Activated naive CD8-positive, alpha-beta T cell treated with anti-CD3 and anti-CD28 coated beads, Interleukin-2, amount 10 ng/mL, durations not matched to agents 7 days and 5 days (primary cell): ENCODE measurements around the gene MLYCD. TPM values are rescaled to one million over a fixed set of nuclear protein-coding genes. Genes with fewer than 3 reads are reported as not detected.
A peak's percentile ranks its signal among the peaks of the same experiment; 100 is the strongest.

Source experiments
- ATAC-seq: fragments of 150-1000 bp; cut with Tn5 transposase; one replicate; pipeline ENCODE4 v1.10.0; 2021; ENCODE audit warnings: low read depth, moderate library complexity
- POLR2A ChIA-PET: fragments of 350-600 bp; sonication (Branson Sonifier 250); formaldehyde crosslinking; loops from one replicate; lab custom pipeline; 2021; ENCODE audit warnings: antibody characterized with exemption; lab: Charles Lee
- DNase-seq: peaks from one replicate; pipeline ENCODE4 v3.0.0; 2021
- H3K27ac Mint-ChIP-seq: one replicate; pipeline ENCODE4 v1.8.0; 2022; ENCODE audit warnings: mild to moderate bottlenecking, mixed read lengths
- H3K27me3 Mint-ChIP-seq: one replicate; pipeline ENCODE4 v1.8.0; 2022; ENCODE audit warnings: mild to moderate bottlenecking, moderate library complexity, mixed read lengths
- H3K36me3 Mint-ChIP-seq: one replicate; pipeline ENCODE4 v1.8.0; 2021; ENCODE audit warnings: mild to moderate bottlenecking, mixed read lengths
- H3K4me1 Mint-ChIP-seq: one replicate; pipeline ENCODE4 v1.8.0; 2021; ENCODE audit warnings: mixed read lengths
- H3K4me3 Mint-ChIP-seq: one replicate; pipeline ENCODE4 v1.8.0; 2022; ENCODE audit warnings: mild to moderate bottlenecking, moderate library complexity, mixed read lengths
- H3K9me3 Mint-ChIP-seq: one replicate; pipeline ENCODE4 v1.8.0; 2021; ENCODE audit warnings: mixed read lengths
- total RNA-seq, 2 experiments: library from RNA; stranded (reverse); gene quantifications; one replicate each; pipeline ENCODE4 v1.2.3, GENCODE V29; 2021

MLYCD gene
- total RNA-seq, 2 experiments from 2014 or later, result 6.1 to 7.0 TPM

DNA sequence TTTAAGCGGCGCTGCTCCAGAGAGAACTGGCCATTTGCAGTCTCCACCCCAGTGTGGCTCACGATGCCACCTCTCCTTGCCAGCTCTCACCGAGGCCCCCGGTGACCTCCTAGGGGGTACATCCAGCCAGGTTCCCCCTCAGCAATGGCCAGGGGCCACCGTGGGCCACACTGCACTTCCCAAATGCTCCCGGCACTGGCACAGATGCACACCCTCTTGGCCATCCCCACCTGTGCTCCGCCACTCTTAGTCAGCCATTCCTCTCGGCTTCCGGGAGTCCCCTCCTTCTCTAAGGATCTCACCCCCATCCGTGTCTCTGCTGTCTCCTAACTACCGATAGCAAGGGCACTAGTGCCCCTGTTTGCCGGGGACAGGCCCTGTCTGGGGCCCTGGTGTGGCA lies 25.8 kb downstream of the MLYCD start:
- Mint-ChIP-seq H3K36me3 (peaks cover 2% of the 10 kb centered on the region), H3K27me3 (no peaks in the 10 kb centered on the region), H3K9me3 (no peaks in the 10 kb centered on the region), H3K4me1 (no peaks in the 10 kb centered on the region), H3K4me3 (no peak overlapping the region), H3K27ac (no peak overlapping the region)
- no peak for DNase-seq
- ATAC-seq, result no peak
- POLR2A ChIA-PET, result no interaction called here

GRCh38 chr16:83925095-83925905 lies 26.4 kb downstream of the MLYCD start:
- DNase-seq, result no peak
- no peaks in the 10 kb centered on the region for H3K27me3 Mint-ChIP-seq
- no peak overlapping the region for H3K4me3 Mint-ChIP-seq
- no peaks in the 10 kb centered on the region for H3K36me3 Mint-ChIP-seq
- H3K9me3 Mint-ChIP-seq, result no peaks in the 10 kb centered on the region
- POLR2A ChIA-PET, result no interaction called here
- ATAC-seq, result no peak
- H3K4me1 Mint-ChIP-seq, result no peaks in the 10 kb centered on the region
- H3K27ac Mint-ChIP-seq, result no peak overlapping the region

DNA sequence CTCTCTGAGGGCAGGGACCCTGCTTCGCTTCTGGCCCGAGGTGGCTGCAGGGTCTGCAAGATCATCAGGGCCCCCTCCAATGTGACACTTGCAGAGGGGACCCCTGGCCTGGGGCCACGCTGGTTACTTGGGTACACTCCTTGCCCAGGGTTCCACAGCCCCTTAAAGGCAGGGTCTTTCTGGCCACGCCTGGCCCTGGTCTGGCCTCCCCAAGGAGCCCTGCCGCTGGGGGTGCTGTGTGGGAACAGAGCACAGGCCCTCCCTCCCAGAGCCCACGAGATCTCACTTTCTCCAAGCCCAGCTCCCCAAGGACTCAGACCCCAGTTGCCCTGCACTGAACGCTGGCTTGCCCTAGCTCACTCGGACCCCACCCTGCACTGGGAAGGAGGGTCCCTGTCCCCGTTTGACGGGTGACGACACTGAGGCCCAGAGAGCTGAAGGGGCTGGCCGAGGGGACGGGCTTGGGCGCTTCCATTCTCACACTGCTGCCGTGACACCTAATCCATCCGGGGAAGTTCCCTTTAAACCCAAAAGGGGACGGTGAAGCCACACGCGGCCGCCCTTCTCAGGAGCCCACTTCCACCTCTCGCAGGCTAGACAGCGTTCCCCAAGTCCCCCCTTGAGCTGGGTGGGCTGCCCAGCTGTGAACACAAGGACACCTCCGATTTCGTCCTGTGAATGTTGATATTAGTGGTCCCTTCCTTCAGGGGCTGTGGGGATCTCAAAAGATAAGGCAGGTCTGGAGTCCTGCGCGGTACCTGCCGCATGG lies 27.2 kb downstream of the MLYCD start:
- DNase-seq, result no peak
- no peak for ATAC-seq

GRCh38 chr16:83926726-83927397 lies 27.9 kb downstream of the MLYCD start:
- Mint-ChIP-seq H3K4me3 (no peak overlapping the region), H3K27me3 (no peaks in the 10 kb centered on the region), H3K27ac (no peak overlapping the region), H3K36me3 (no peaks in the 10 kb centered on the region), H3K9me3 (no peaks in the 10 kb centered on the region), H3K4me1 (no peaks in the 10 kb centered on the region)
- POLR2A ChIA-PET, result no interaction called here
- ATAC-seq, result peak; percentile 77
- DNase-seq, result peak; percentile 80

More for the DNA sequence above, 27.2 kb downstream of the MLYCD start:
- Mint-ChIP-seq H3K4me1 (no peaks in the 10 kb centered on the region), H3K36me3 (no peaks in the 10 kb centered on the region), H3K9me3 (no peaks in the 10 kb centered on the region), H3K27ac (no peak overlapping the region), H3K27me3 (no peaks in the 10 kb centered on the region), H3K4me3 (no peak overlapping the region)
- POLR2A ChIA-PET, result no interaction called here

- Mint-ChIP-seq H3K36me3 (no peaks in the 10 kb centered on the region), H3K27ac (no peak overlapping the region), H3K27me3 (no peaks in the 10 kb centered on the region), H3K4me1 (no peaks in the 10 kb centered on the region), H3K9me3 (no peaks in the 10 kb centered on the region), H3K4me3 (no peak overlapping the region)
- POLR2A ChIA-PET, result no interaction called here
- ATAC-seq (no peak), DNase-seq (no peak)
Observed at GRCh38 chr16:83928341-83929055, 29.6 kb downstream of the MLYCD start.

- H3K4me3 Mint-ChIP-seq, result no peak overlapping the region
- POLR2A ChIA-PET, result no interaction called here
- no peak for DNase-seq
Observed at GRCh38 chr16:83929811-83930555, 31.1 kb downstream of the MLYCD start.

DNA sequence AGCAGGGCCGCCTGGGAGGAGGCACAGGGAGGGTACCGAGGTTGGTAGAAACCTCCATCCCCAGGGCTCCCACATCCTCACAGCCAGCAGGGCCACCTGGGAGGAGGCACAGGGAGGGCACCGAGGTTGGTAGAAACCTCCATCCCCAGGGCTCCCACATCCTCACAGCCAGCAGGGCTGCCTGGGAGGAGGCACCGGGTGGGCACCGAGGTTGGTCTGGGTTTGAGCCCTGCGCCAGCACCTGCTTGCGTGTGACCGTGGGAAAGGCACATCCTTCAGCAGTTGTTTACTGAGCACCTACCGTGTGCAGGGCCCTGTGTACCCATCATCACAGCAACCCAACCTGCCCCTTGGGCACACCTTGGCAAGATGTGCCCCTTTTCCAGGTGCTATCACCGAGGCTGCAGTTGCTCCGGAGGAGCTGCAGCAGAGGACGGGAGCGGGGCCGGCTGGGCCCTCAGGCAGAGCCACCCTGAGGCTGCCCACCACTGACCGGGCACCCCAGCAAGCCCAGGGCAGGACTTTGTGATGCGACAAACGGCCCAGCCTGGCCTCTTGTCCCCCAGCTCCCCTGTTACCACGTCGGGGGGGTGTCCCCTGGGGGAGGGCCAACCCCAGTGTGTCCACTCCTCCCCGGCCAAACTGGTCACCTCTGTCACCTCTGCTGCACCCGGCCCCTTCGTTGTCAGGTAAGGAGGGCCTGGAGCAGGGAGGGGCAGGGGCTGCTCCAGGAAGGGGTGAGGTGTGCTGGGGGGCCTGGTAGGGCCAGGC lies 32.0 kb downstream of the MLYCD start:
- H3K36me3 Mint-ChIP-seq, result no peaks in the 10 kb centered on the region
- no peak overlapping the region for H3K27ac Mint-ChIP-seq
- ATAC-seq, result no peak
- H3K4me3 Mint-ChIP-seq, result no peak overlapping the region
- H3K9me3 Mint-ChIP-seq, result no peaks in the 10 kb centered on the region
- POLR2A ChIA-PET, result no interaction called here
- no peaks in the 10 kb centered on the region for H3K27me3 Mint-ChIP-seq
- DNase-seq, result no peak
- H3K4me1 Mint-ChIP-seq, result no peaks in the 10 kb centered on the region

More at GRCh38 chr16:83929811-83930555, 31.1 kb downstream of the MLYCD start:
- Mint-ChIP-seq H3K27me3 (no peaks in the 10 kb centered on the region), H3K4me1 (no peaks in the 10 kb centered on the region), H3K9me3 (no peaks in the 10 kb centered on the region), H3K36me3 (no peaks in the 10 kb centered on the region), H3K27ac (peak overlapping the region; percentile 25)
- ATAC-seq, result no peak

- no peak for ATAC-seq
- DNase-seq, result no peak
- no peak overlapping the region for H3K4me3 Mint-ChIP-seq
- POLR2A ChIA-PET, result no interaction called here
- no peaks in the 10 kb centered on the region for H3K9me3 Mint-ChIP-seq
- H3K4me1 Mint-ChIP-seq, result no peaks in the 10 kb centered on the region
- H3K36me3 Mint-ChIP-seq, result no peaks in the 10 kb centered on the region
- no peak overlapping the region for H3K27ac Mint-ChIP-seq
- no peaks in the 10 kb centered on the region for H3K27me3 Mint-ChIP-seq
Observed at GRCh38 chr16:83931556-83931955, 32.6 kb downstream of the MLYCD start.

- Mint-ChIP-seq H3K27me3 (no peaks in the 10 kb centered on the region), H3K4me1 (peaks cover 1% of the 10 kb centered on the region), H3K36me3 (no peaks in the 10 kb centered on the region), H3K27ac (no peak overlapping the region), H3K4me3 (no peak overlapping the region), H3K9me3 (no peaks in the 10 kb centered on the region)
- POLR2A ChIA-PET, result no interaction called here
- no peak for DNase-seq
- ATAC-seq, result no peak
Observed at GRCh38 chr16:83932304-83932703, 33.4 kb downstream of the MLYCD start.

DNA sequence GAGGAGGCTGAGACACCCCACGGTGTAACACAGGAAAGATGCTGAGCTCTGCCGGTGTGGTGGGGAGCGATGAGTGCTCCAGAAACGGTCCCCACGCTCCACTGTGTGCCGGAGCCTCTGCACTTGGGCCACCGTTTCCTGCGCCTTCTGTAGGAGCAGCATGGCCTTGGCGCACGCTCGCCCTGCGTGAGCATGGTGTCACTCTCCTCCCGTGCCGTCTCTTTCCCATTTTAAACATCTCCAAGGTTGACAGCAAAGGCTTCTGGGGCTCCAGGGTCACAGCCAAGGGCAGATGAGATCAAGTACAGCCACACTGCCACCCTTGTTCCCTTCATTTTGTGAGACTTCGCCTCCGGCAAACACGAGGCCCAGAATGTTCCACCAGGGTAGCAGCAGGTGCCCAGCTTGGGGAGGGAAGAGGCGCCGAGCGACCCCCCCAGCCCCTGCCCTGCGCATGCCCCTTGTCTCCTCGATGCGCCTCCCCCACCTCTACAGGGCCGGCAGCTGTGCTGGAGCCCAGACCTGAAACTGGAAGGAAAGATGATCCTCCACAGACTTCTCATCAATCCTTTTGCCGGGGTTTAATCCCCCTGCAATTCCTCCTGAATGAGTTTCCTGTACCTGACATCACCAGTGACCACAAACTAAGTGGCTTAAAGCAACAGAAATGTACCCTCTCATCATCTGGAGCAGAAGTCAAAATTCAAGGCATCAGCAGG lies 34.2 kb downstream of the MLYCD start:
- Mint-ChIP-seq H3K36me3 (no peaks in the 10 kb centered on the region), H3K27me3 (no peaks in the 10 kb centered on the region), H3K27ac (no peak overlapping the region), H3K4me1 (peaks cover 1% of the 10 kb centered on the region), H3K9me3 (no peaks in the 10 kb centered on the region), H3K4me3 (no peak overlapping the region)
- DNase-seq (no peak), ATAC-seq (no peak)
- POLR2A ChIA-PET, result no interaction called here

DNA sequence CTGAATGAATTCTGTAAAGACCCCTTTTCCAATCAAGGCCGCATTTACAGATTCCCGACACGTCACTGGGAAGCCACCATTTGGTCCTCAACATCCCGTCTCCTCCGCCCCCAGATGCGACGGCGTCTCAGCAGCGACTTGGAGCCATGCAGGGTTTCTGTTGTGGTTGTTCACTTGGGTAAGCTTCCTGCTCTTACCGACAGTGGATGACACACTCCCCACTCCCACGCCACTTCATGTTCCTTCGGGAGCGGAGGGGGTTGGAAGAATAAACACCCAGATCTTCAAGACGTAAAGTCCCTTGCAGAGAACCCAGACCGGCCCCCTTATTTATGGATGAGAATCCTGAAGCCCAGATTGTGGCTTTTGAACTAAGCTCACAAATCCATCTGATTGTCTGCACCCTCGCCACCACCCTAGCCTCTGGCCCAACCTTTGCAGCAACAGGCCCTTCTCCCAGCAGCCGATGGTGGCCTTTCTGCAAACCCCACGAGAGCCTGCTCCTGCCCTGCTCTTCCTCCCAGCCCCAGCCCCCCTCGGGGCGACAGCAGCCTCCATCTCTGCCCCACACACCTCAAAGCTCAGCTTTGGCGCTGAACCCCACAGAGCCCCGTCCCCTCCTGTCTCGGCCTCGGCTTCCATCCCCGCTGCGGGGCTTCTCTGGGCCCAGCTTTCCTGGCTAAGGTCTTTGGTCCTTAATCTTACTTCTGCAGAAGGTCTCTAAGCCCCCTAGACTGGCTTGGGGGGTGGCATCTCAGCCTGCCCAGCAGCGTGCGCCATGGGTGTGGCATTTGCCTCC lies 35.2 kb downstream of the MLYCD start:
- no peaks in the 10 kb centered on the region for H3K9me3 Mint-ChIP-seq

More for the DNA sequence above, 35.2 kb downstream of the MLYCD start:
- POLR2A ChIA-PET, result no interaction called here
- no peak overlapping the region for H3K4me3 Mint-ChIP-seq
- H3K36me3 Mint-ChIP-seq, result no peaks in the 10 kb centered on the region
- no peak overlapping the region for H3K27ac Mint-ChIP-seq
- DNase-seq, result no peak
- peaks cover 1% of the 10 kb centered on the region for H3K4me1 Mint-ChIP-seq
- H3K27me3 Mint-ChIP-seq, result no peaks in the 10 kb centered on the region
- ATAC-seq, result no peak
